K562 (cell line): ENCODE data around the gene USP24. TPM values are rescaled to one million over a fixed set of nuclear protein-coding genes. Genes with fewer than 3 reads are reported as not detected.

Experiments used
- ATAC-seq: fragments of 200-7000 bp; cut with Tn5 transposase; 3 replicates; pipeline ENCODE4 v1.9.1; 2020; ENCODE audit warnings: moderate library complexity
- BruUV-seq: library from RNA; stranded (reverse); fragments of 400-500 nt; replicated peaks from 2 replicates; lab custom pipeline; 2021; lab: Mats Ljungman, UMichigan
- CTCF ChIA-PET: fragments of 300-600 bp; formaldehyde crosslinking; extraction: SDS; loops from one replicate; lab custom pipeline; 2021; ENCODE audit warnings: low intra/inter-chr PET ratio; lab: Yijun Ruan, JAX
- POLR2A ChIA-PET: fragments of 300-600, 350-650 bp; sonication (Branson Sonifier 250); formaldehyde crosslinking; extraction: SDS; loops from one replicate; lab custom pipeline; 2021; ENCODE audit warnings: antibody characterized with exemption, inconsistent platforms; lab: Yijun Ruan, JAX
- DNase-seq, 4 experiments: peaks; one replicate each; pipeline versions ENCODE4 v3.0.0 to v3.0.0-alpha.2; 2011 to 2018; ENCODE audit warnings: low spot score in 3 of 4, mixed read lengths in 3 of 4; ENCODE audit errors: extremely low read depth in 1 of 4
- FAIRE-seq: peaks from 2 replicates; lab custom pipeline; 2011; peaks lifted over from hg19 to GRCh38; lab: Jason Lieb, UNC
- H2AFZ ChIP-seq: 2 replicates; pipeline ENCODE4 v1.6.0; 2011; ENCODE audit warnings: low read depth, low read length, control low read depth, inconsistent platforms
- H3K27ac ChIP-seq: fragments of 200-600 bp; 3 replicates; pipeline ENCODE4 v1.8.0; 2011; ENCODE audit warnings: low read depth, mild to moderate bottlenecking, control low read depth, inconsistent platforms, low read length, moderate library complexity, mixed read lengths; ENCODE audit errors: extremely low read depth
- H3K27me3 ChIP-seq, 2 experiments: fragments of 300-600 bp in 1 of 2; 2 replicates in 1 of 2; 3 replicates in 1 of 2; pipeline versions ENCODE4 v1.6.0 to v1.8.0; 2011; ENCODE audit warnings: inconsistent platforms in 2 of 2, low read length in 2 of 2, mild to moderate bottlenecking in 1 of 2, mixed read lengths in 1 of 2, moderate library complexity in 1 of 2; ENCODE audit not compliant: control insufficient read depth in 2 of 2, insufficient read depth in 2 of 2
- H3K36me3 ChIP-seq: fragments of 300-600 bp; 3 replicates; pipeline ENCODE4 v1.8.0; 2011; ENCODE audit warnings: mild to moderate bottlenecking, low read length, inconsistent platforms; ENCODE audit not compliant: control insufficient read depth, insufficient read depth
- H3K4me1 ChIP-seq, 2 experiments: fragments of 200-600 bp in 1 of 2; replicated peaks in 1 of 2; 2 replicates in 1 of 2; 3 replicates in 1 of 2; pipeline versions ENCODE4 v1.5.1 to v1.8.0; 2011; ENCODE audit warnings: inconsistent platforms in 2 of 2, low read length in 2 of 2, mild to moderate bottlenecking in 1 of 2, mixed read lengths in 1 of 2, moderate library complexity in 1 of 2; ENCODE audit not compliant: control insufficient read depth in 2 of 2, insufficient read depth in 2 of 2
- H3K4me2 ChIP-seq: 2 replicates; pipeline ENCODE4 v1.6.1; 2011; ENCODE audit warnings: low read length, control low read depth, inconsistent platforms, mixed read lengths; ENCODE audit not compliant: insufficient read depth
- H3K4me3 ChIP-seq: fragments of 200-600 bp; sonication (generic), shearing (Covaris generic); 2 replicates; pipeline ENCODE4 v1.5.1; 2016; ENCODE audit warnings: control low read depth, inconsistent platforms
- H3K79me2 ChIP-seq: fragments of 200-600 bp; 3 replicates; pipeline ENCODE4 v1.8.0; 2011; ENCODE audit warnings: low read length, inconsistent platforms; ENCODE audit not compliant: control insufficient read depth, insufficient read depth
- H3K9ac ChIP-seq, 2 experiments: 2 replicates each; pipeline versions ENCODE4 v1.6.0 to v1.6.1; 2011; ENCODE audit warnings: low read depth in 2 of 2, low read length in 2 of 2, control low read depth in 1 of 2, inconsistent platforms in 1 of 2, mild to moderate bottlenecking in 1 of 2, mixed read lengths in 1 of 2; ENCODE audit not compliant: insufficient read depth in 1 of 2
- H3K9me1 ChIP-seq: one replicate; pipeline ENCODE4 v1.6.0; 2011; ENCODE audit warnings: inconsistent platforms, mild to moderate bottlenecking, low read length, moderate library complexity; ENCODE audit not compliant: control insufficient read depth, insufficient read depth
- H3K9me3 ChIP-seq: replicated peaks from 2 replicates; pipeline ENCODE4 v1.5.1; 2011; ENCODE audit warnings: low read depth, low read length, inconsistent platforms; ENCODE audit not compliant: control insufficient read depth, insufficient read depth
- H4K20me1 ChIP-seq: replicated peaks from 2 replicates; pipeline ENCODE4 v1.6.1; 2011; ENCODE audit warnings: low read length, inconsistent platforms, mixed read lengths; ENCODE audit not compliant: control insufficient read depth, insufficient read depth
- HIVEP1 ChIP-seq: fragments of 250-450 bp; sonication (Bioruptor Pico); IDR thresholded peaks from 2 replicates; pipeline ENCODE4 v1.4.0; 2020; ENCODE audit warnings: mild to moderate bottlenecking
- KAT7 ChIP-seq: sonication (generic); formaldehyde crosslinking; IDR thresholded peaks from 2 replicates; pipeline ENCODE4 v1.8.0; 2022; ENCODE audit warnings: missing genetic modification reagents, mild to moderate bottlenecking, borderline replicate concordance
- SP2 ChIP-seq: IDR thresholded peaks from 2 replicates; pipeline ENCODE4 v1.6.1; 2011; ENCODE audit warnings: mild to moderate bottlenecking, low read depth, low read length, moderate library complexity; ENCODE audit not compliant: poor library complexity, severe bottlenecking; ENCODE audit errors: extremely low read depth
- ZC3H11A ChIP-seq: IDR thresholded peaks from 2 replicates; pipeline ENCODE4 v1.6.1; 2012; ENCODE audit warnings: low read depth, low read length, improper control_type of control experiment
- ZNF408 ChIP-seq: fragments of 250-450 bp; sonication (Bioruptor Pico); IDR thresholded peaks from 2 replicates; pipeline ENCODE4 v1.4.0; 2020; ENCODE audit warnings: low read depth, mild to moderate bottlenecking, moderate library complexity
- WGBS: fragments of 100-300 bp; shearing (Covaris generic); methylation state at CpG from one replicate; pipeline ENCODE4 v1.1.6; 2016; ENCODE audit warnings: low coverage, mixed read lengths; ENCODE audit not compliant: insufficient coverage; ENCODE audit errors: missing lambda C conversion rate; 5-methylcytosine and 5-hydroxymethylcytosine counted together
- in situ Hi-C: fragments of 300-500 bp; cut with MboI; formaldehyde crosslinking; loops from 4 replicates; pipeline ENCODE4 v1.15.0; 2018; ENCODE audit warnings: inconsistent platforms, mixed read lengths
- intact Hi-C: fragments of 100-400 bp; cut with micrococcal nuclease; formaldehyde crosslinking; loops from 2 replicates; pipeline ENCODE4 v1.14.2; 2022
- polyA plus RNA-seq, 8 experiments: library from polyadenylated mRNA; depleted of rRNA in 4 of 8; stranded (reverse) in 5 of 8; unstranded in 3 of 8; fragments of >200 nt; fragmentation: Nextera tagmentation in 2 of 8; fragmentation: Illumina TruSeq in 1 of 8; extraction: Ambion mirVana in 2 of 8; extraction: Trizol in 1 of 8; gene quantifications; 2 replicates each; pipeline versions ENCODE4 v1.2.1 to v1.2.3, GENCODE V29; 2011 to 2014; ENCODE audit warnings: inconsistent platforms in 1 of 8, missing spikeins in 1 of 8
- total RNA-seq, 7 experiments: library from RNA; depleted of rRNA in 6 of 7; stranded (reverse); fragments of >200 nt in 6 of 7; fragmentation: Illumina TruSeq in 2 of 7; extraction: Trizol in 2 of 7; gene quantifications; 2 replicates each; pipeline versions ENCODE4 v1.2.1 to v1.2.3, GENCODE V29; 2011 to 2021; ENCODE audit warnings: low replicate concordance in 1 of 7
- TF ChIP-seq, protein P1 (sequence below), 2 experiments: fragments of 450-650 bp; IDR thresholded peaks; 2 replicates each; pipeline ENCODE4 v1.6.1; 2018; ENCODE audit warnings: mild to moderate bottlenecking in 2 of 2, low read depth in 1 of 2; ENCODE audit not compliant: partially characterized antibody in 2 of 2
- TF ChIP-seq, protein P2 (sequence below): sonication (generic); formaldehyde crosslinking; IDR thresholded peaks from 2 replicates; pipeline ENCODE4 v1.5.0; 2020; ENCODE audit warnings: missing genetic modification reagents
- TF ChIP-seq, protein P3 (sequence below): fragments of 250-450 bp; sonication (Bioruptor Pico); IDR thresholded peaks from 2 replicates; pipeline ENCODE4 v1.5.0; 2020; ENCODE audit warnings: mild to moderate bottlenecking, borderline replicate concordance

Gene USP24
- total and polyA plus RNA-seq, 9 of the 15 experiments (the other 6 are each of a cell fraction or from before 2014, with no cell fraction given) = 7.7 to 62.6 (median 36.8) TPM

DNA sequence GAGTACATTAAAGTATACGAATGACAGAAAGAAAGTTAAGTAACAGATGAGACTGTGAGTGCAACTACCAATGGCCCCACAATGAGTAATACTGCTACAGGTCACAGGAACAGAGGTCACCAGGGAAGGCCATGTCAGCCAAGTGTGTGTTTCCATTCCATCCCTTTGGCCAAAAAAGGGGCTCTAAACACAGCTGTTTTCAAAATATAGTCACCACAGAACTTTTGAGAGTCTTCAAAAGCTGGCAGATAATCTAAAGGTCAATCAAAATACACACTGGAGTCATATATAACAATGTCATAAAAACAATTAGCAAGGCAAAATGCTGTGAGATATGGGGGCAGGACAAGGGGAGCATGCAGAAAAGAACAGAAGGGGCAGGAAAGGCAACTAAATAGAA is 10.2 kb downstream of the USP24 start:
- DNase-seq = peak in 3 of 4 experiments; percentile 33 to 65 (median 57)
- no peaks in the 10 kb centered on the region for H4K20me1 ChIP-seq
- 0% methylated on average over 1 of the region's 1 CpG for WGBS
- intact Hi-C loops (no loop called here), in situ Hi-C loops (no loop called here)
- H3K4me3 ChIP-seq = no peak overlapping the region
- peak overlapping the region; percentile 44 for H3K27ac ChIP-seq
- ATAC-seq = peak; percentile 71
- no peaks in the 10 kb centered on the region for H3K9me1 ChIP-seq
- ChIA-PET POLR2A (interaction anchor here (0.7 to 2.9 kb wide), 6 partner anchors 8 to 58 kb away, joined by 3 to 23 read pairs (median 6); partner anchors contain the start of gene USP24), CTCF (no interaction called here)
- no TSS peak for BruUV-seq
- no peaks in the 10 kb centered on the region for H3K27me3 ChIP-seq
- H3K36me3 ChIP-seq = peaks cover 38% of the 10 kb centered on the region
- H3K4me1 ChIP-seq = peaks cover 7 to 44% of the 10 kb centered on the region in 2 experiments
- FAIRE-seq = peak; percentile 23
- peaks cover 96% of the 10 kb centered on the region for H3K79me2 ChIP-seq
- H2AFZ ChIP-seq = no peak overlapping the region
- H3K4me2 ChIP-seq = no peak overlapping the region
- H3K9ac ChIP-seq = peak overlapping the region in 1 of 2 experiments; percentile 2; a peak in 1 of 4 replicates
- 0 out of 2 replicates have a peak, but pooled peaks cover 3% of the 10 kb centered on the region for H3K9me3 ChIP-seq
- no peak for TF ChIP-seq ZNF408 (CRISPR knock-in tag)
- no peak for TF ChIP-seq KAT7
- TF ChIP-seq, protein P1, sequence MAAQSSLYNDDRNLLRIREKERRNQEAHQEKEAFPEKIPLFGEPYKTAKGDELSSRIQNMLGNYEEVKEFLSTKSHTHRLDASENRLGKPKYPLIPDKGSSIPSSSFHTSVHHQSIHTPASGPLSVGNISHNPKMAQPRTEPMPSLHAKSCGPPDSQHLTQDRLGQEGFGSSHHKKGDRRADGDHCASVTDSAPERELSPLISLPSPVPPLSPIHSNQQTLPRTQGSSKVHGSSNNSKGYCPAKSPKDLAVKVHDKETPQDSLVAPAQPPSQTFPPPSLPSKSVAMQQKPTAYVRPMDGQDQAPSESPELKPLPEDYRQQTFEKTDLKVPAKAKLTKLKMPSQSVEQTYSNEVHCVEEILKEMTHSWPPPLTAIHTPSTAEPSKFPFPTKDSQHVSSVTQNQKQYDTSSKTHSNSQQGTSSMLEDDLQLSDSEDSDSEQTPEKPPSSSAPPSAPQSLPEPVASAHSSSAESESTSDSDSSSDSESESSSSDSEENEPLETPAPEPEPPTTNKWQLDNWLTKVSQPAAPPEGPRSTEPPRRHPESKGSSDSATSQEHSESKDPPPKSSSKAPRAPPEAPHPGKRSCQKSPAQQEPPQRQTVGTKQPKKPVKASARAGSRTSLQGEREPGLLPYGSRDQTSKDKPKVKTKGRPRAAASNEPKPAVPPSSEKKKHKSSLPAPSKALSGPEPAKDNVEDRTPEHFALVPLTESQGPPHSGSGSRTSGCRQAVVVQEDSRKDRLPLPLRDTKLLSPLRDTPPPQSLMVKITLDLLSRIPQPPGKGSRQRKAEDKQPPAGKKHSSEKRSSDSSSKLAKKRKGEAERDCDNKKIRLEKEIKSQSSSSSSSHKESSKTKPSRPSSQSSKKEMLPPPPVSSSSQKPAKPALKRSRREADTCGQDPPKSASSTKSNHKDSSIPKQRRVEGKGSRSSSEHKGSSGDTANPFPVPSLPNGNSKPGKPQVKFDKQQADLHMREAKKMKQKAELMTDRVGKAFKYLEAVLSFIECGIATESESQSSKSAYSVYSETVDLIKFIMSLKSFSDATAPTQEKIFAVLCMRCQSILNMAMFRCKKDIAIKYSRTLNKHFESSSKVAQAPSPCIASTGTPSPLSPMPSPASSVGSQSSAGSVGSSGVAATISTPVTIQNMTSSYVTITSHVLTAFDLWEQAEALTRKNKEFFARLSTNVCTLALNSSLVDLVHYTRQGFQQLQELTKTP (IDR thresholded peaks at IDR 0.05; ENCODE audit: low read depth in 1 of 2, partially characterized antibody in 2 of 2) = no peak
- no peak for TF ChIP-seq SP2
- TF ChIP-seq ZC3H11A = no peak
- no peak for TF ChIP-seq HIVEP1 (CRISPR knock-in tag)
- TF ChIP-seq, protein P2, sequence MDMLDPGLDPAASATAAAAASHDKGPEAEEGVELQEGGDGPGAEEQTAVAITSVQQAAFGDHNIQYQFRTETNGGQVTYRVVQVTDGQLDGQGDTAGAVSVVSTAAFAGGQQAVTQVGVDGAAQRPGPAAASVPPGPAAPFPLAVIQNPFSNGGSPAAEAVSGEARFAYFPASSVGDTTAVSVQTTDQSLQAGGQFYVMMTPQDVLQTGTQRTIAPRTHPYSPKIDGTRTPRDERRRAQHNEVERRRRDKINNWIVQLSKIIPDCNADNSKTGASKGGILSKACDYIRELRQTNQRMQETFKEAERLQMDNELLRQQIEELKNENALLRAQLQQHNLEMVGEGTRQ (CRISPR knock-in tag) = no peak
- TF ChIP-seq, protein P3, sequence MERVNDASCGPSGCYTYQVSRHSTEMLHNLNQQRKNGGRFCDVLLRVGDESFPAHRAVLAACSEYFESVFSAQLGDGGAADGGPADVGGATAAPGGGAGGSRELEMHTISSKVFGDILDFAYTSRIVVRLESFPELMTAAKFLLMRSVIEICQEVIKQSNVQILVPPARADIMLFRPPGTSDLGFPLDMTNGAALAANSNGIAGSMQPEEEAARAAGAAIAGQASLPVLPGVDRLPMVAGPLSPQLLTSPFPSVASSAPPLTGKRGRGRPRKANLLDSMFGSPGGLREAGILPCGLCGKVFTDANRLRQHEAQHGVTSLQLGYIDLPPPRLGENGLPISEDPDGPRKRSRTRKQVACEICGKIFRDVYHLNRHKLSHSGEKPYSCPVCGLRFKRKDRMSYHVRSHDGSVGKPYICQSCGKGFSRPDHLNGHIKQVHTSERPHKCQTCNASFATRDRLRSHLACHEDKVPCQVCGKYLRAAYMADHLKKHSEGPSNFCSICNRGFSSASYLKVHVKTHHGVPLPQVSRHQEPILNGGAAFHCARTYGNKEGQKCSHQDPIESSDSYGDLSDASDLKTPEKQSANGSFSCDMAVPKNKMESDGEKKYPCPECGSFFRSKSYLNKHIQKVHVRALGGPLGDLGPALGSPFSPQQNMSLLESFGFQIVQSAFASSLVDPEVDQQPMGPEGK (CRISPR knock-in tag) = no peak
